ENCODE results near the gene TUBB6.

- TF ChIP-seq, protein P1, sequence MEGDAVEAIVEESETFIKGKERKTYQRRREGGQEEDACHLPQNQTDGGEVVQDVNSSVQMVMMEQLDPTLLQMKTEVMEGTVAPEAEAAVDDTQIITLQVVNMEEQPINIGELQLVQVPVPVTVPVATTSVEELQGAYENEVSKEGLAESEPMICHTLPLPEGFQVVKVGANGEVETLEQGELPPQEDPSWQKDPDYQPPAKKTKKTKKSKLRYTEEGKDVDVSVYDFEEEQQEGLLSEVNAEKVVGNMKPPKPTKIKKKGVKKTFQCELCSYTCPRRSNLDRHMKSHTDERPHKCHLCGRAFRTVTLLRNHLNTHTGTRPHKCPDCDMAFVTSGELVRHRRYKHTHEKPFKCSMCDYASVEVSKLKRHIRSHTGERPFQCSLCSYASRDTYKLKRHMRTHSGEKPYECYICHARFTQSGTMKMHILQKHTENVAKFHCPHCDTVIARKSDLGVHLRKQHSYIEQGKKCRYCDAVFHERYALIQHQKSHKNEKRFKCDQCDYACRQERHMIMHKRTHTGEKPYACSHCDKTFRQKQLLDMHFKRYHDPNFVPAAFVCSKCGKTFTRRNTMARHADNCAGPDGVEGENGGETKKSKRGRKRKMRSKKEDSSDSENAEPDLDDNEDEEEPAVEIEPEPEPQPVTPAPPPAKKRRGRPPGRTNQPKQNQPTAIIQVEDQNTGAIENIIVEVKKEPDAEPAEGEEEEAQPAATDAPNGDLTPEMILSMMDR (IDR thresholded peaks at IDR 0.05) = no peak
- TF ChIP-seq POLR2A (IDR thresholded peaks at IDR 0.05) = no peak
Measured at GRCh38 chr18:12274793-12275192, 33.2 kb upstream of the TUBB6 start.

Data from Peyer's patch (tissue), 4 donors.